ENCODE data around the gene TJP1. TPM values are rescaled to one million over a fixed set of nuclear protein-coding genes. Genes with fewer than 3 reads are reported as not detected.
"Not testable (repeated sequence)": the region's sequence is repeated elsewhere in the genome, so short reads cannot be mapped to it uniquely, and the experiment has no call there.

The TJP1 gene
- total RNA-seq, 4 donors from 2014 or later = 88.0 to 165 (median 93.9) TPM

GRCh38 chr15:29672923-29673809, 149.1 kb downstream of the TJP1 start:
- TF ChIP-seq, protein P1, sequence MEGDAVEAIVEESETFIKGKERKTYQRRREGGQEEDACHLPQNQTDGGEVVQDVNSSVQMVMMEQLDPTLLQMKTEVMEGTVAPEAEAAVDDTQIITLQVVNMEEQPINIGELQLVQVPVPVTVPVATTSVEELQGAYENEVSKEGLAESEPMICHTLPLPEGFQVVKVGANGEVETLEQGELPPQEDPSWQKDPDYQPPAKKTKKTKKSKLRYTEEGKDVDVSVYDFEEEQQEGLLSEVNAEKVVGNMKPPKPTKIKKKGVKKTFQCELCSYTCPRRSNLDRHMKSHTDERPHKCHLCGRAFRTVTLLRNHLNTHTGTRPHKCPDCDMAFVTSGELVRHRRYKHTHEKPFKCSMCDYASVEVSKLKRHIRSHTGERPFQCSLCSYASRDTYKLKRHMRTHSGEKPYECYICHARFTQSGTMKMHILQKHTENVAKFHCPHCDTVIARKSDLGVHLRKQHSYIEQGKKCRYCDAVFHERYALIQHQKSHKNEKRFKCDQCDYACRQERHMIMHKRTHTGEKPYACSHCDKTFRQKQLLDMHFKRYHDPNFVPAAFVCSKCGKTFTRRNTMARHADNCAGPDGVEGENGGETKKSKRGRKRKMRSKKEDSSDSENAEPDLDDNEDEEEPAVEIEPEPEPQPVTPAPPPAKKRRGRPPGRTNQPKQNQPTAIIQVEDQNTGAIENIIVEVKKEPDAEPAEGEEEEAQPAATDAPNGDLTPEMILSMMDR (IDR thresholded peaks at IDR 0.05) = no peak
- ATAC-seq (ENCODE audit: low FRiP score) (no peak), DNase-seq (ENCODE audit: low spot score) (no peak)

DNA sequence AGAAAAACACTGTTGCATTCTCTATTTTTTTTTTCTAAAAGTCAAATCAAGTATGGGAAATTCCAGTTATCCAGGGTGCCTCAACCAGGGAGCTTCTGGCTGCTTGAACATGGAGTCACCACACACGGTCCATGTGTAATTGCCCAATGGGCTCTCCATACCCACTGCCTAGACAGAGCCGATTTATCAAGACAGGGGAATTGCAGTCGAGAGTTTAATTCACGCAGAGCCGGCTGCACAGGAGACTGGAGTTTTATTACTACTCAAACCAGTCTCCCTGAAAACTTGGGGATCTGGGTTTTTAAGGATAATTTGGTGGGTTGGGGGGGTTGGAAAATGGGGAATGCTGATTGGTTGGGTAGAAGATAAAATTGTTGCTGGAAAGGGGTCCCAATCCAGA, 149.8 kb downstream of the TJP1 start:
- TF ChIP-seq, protein P1 (IDR thresholded peaks at IDR 0.05) = no peak
- no peak for DNase-seq (ENCODE audit: low spot score)
- ATAC-seq (ENCODE audit: low FRiP score) = no peak

- not testable (repeated sequence) for DNase-seq (ENCODE audit: low spot score); ATAC-seq (ENCODE audit: low FRiP score)
Measured at GRCh38 chr15:29672046-29672445, 150.2 kb downstream of the TJP1 start.

GRCh38 chr15:29670998-29671981, 151.0 kb downstream of the TJP1 start:
- ATAC-seq (ENCODE audit: low FRiP score) (peak; percentile 87), DNase-seq (ENCODE audit: low spot score) (no peak)
- TF ChIP-seq, protein P1 (IDR thresholded peaks at IDR 0.05) = no peak

DNA sequence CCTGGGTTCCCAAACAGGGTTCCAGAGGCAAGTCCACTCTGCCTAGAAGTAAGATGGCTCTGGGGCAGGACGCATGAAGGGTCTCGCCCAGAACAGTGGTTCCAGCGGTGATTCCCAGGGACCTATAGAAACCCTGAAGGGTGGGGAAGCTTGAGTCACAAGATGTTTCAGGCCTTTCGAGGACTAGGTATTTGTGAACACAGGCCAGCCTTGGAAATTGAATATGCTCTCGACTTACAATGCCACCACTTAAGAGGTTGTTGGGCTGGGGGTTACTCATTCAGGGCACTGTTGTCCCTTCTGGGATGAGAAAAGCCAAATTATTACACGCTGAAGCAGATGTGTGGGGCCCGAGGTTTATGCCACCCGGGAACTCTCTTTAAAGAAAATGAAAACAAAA, 152.0 kb downstream of the TJP1 start:
- DNase-seq (ENCODE audit: low spot score) = no peak
- TF ChIP-seq, protein P1 (IDR thresholded peaks at IDR 0.05) = no peak
- ATAC-seq (ENCODE audit: low FRiP score) = no peak

DNA sequence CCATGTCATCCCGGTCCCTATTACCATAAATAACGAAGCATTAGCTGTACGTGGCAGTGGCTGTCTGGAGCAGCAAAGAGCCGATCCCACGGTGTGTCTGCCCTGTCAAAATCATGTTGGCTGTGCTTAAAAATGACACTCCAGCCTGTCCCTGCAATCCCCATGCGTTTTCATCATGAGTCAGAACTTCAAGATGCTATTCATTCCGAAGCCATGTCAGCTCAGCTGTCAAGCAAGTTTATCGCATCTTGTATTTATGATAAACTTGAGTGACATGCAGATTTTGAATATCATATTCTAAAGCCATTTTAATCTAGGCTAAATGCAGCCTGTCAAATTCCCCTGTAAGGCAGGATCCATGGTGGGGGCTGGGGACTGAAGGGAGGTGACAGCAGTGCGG, 152.4 kb downstream of the TJP1 start:
- DNase-seq (ENCODE audit: low spot score) = no peak
- ATAC-seq (ENCODE audit: low FRiP score) = no peak
- TF ChIP-seq, protein P1 (IDR thresholded peaks at IDR 0.05) = no peak

- TF ChIP-seq, protein P1 (IDR thresholded peaks at IDR 0.05) = peak in 1 of 3 donors; percentile 20
- DNase-seq (ENCODE audit: low spot score) = no peak
- ATAC-seq (ENCODE audit: low FRiP score) = no peak
Measured at GRCh38 chr15:29668120-29668602, 154.1 kb downstream of the TJP1 start.
